Melanocyte of skin (primary cell): ENCODE results near the gene TICAM2. TPM values are rescaled to one million over a fixed set of nuclear protein-coding genes. Genes with fewer than 3 reads are reported as not detected.

Source experiments
- total RNA-seq, 2 donors: library from RNA; depleted of rRNA; stranded (reverse); fragments of >200 nt; gene quantifications; 2 replicates each; pipeline ENCODE4 v1.2.3, GENCODE V29; 2012

The TICAM2 gene
- total RNA-seq = under 1 TPM; 0.69 to 1.00 TPM

GRCh38 chr5:115601701-115602590, at the start of gene TICAM2:
TSS of gene TICAM2 (minus strand) at chr5:115602479. CDS start at chr5:115581256, 21,223 bp downstream.

GRCh38 chr5:115625579-115626444, 23.5 kb upstream of the TICAM2 start, which contains the start of gene TMED7:
TSS of gene TMED7 (minus strand) at chr5:115626036. CDS start at chr5:115625792, 244 bp downstream.

GRCh38 chr5:115544436-115545350, 57.6 kb downstream of the TICAM2 start, which contains the start of gene FEM1C:
TSS of gene FEM1C (minus strand) at chr5:115544775. CDS start at chr5:115543493, 1,282 bp downstream.

Other genes with a start within 250 kb of the TICAM2 start
- gene FEM1C, start 57.7 kb downstream of the TICAM2 start, total RNA-seq = 10 to 100 TPM; 22.0 to 37.9 TPM
- 100 to 1,000 TPM in 1 of 2 donors, 10 to 100 TPM in 1; 83.3 to 123 TPM for gene TMED7, start 23.6 kb upstream of the TICAM2 start, total RNA-seq
- 1 to 10 TPM in 1 of 2 donors, not detected in 1; 1.0 TPM for gene CDO1, start 214.2 kb upstream of the TICAM2 start, total RNA-seq
- 10 to 100 TPM; 42.3 to 50.6 TPM for gene ATG12, start 239.1 kb upstream of the TICAM2 start, total RNA-seq
- gene AP3S1, start 239.5 kb upstream of the TICAM2 start, total RNA-seq = 10 to 100 TPM; 63.3 to 64.3 TPM